HT-29 (cell line): Measurements from ENCODE around the gene TAS2R10. TPM values are rescaled to one million over a fixed set of nuclear protein-coding genes. Genes with fewer than 3 reads are reported as not detected.

Experiments
- DNase-seq: peaks from one replicate; pipeline ENCODE4 v3.0.0-alpha.2; 2015; ENCODE audit warnings: low spot score
- small RNA-seq: library from RNA; depleted of rRNA; stranded (forward); fragments of <200 nt; gene quantifications from one replicate; pipeline ENCODE3, GENCODE V24; 2014
- total RNA-seq: library from RNA; depleted of rRNA; stranded (reverse); fragments of >200 nt; shearing (Covaris generic); gene quantifications from 2 replicates; pipeline ENCODE4 v1.2.3, GENCODE V29; 2014; rRNA removed

Gene TAS2R10
- total RNA-seq, 1 experiment from 2014 or later = 0.36 TPM

- no peak for DNase-seq
Measured at GRCh38 chr12:10783252-10783651, 42.9 kb downstream of the TAS2R10 start.

DNA sequence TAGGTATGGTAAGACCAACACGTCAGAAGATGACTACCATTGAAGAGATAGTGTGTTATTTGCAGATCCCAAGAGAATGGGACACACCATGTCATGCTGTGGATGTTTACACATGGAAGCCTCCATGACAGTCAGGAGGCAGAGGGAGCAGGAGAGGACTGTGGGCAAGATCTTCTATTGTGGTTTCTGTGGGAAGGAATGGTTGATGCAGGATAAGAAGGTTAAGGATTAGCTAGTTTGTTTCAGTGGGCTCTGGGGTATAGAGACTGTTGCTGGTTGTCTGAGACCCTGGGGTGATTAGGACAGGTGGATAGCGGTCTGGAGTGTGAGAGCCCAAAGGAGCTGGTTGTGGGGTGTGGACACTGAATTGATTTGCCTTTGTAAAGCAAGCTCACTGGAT is 47.1 kb downstream of the TAS2R10 start:
- DNase-seq = no peak

Small RNA genes lying within 50 kb of the gene (small RNA-seq; reads per million reads assigned to genes)
- gene PRR4 = not detected

Other genes with a start within 250 kb of the TAS2R10 start
- gene MAGOHB, start 212.7 kb downstream of the TAS2R10 start, total RNA-seq = 34.0 and 41.7 TPM in 2 replicates
- gene STYK1, start 152.3 kb downstream of the TAS2R10 start, total RNA-seq = 7.4 and 12.8 TPM in 2 replicates
- 195 and 214 TPM in 2 replicates for gene YBX3, start 103.0 kb downstream of the TAS2R10 start, total RNA-seq
- not detected in 2 replicates for gene TAS2R7, start 23.7 kb downstream of the TAS2R10 start, total RNA-seq
- not detected in 2 replicates for gene TAS2R8, start 19.1 kb downstream of the TAS2R10 start, total RNA-seq
- 0.56 TPM in 1 of 2 replicates, not detected in the other for gene TAS2R9, start 16.2 kb downstream of the TAS2R10 start, total RNA-seq
- gene PRR4, start 23.1 kb upstream of the TAS2R10 start, total RNA-seq = 0.13 and 0.28 TPM in 2 replicates
- 13.8 and 17.4 TPM in 2 replicates for gene PRH1, start 57.9 kb upstream of the TAS2R10 start, total RNA-seq
- 0.16 and 0.46 TPM in 2 replicates for gene TAS2R13, start 83.2 kb upstream of the TAS2R10 start, total RNA-seq
- gene PRH2, start 102.9 kb upstream of the TAS2R10 start, total RNA-seq = not detected in 2 replicates
- gene TAS2R14, start 112.9 kb upstream of the TAS2R10 start, total RNA-seq = 1.4 and 1.8 TPM in 2 replicates
- 0.26 and 0.99 TPM in 2 replicates for gene TAS2R50, start 160.6 kb upstream of the TAS2R10 start, total RNA-seq
- 0.79 and 0.86 TPM in 2 replicates for gene TAS2R20, start 171.9 kb upstream of the TAS2R10 start, total RNA-seq
- 1.6 and 3.3 TPM in 2 replicates for gene TAS2R19, start 196.3 kb upstream of the TAS2R10 start, total RNA-seq
- gene TAS2R31, start 205.0 kb upstream of the TAS2R10 start, total RNA-seq = 1.3 and 2.3 TPM in 2 replicates
- gene TAS2R46, start 235.9 kb upstream of the TAS2R10 start, total RNA-seq = 0.31 and 0.76 TPM in 2 replicates